A549 (cell line): ENCODE data around the gene TPPP2. TPM values are rescaled to one million over a fixed set of nuclear protein-coding genes. Genes with fewer than 3 reads are reported as not detected.

Source experiments
- ATAC-seq, 2 experiments: fragments of 200-7000 bp in 1 of 2; fragments of >200 bp in 1 of 2; cut with Nextera tagmentation in 1 of 2; cut with Tn5 transposase in 1 of 2; 3 replicates each; pipeline versions ENCODE4 v1.8.0 to v1.9.1; 2018 to 2020; ENCODE audit warnings: mild to moderate bottlenecking in 1 of 2, moderate library complexity in 1 of 2
- CTCF ChIA-PET: fragments of 300-600 bp; sonication (Branson Sonifier 250); formaldehyde crosslinking; extraction: SDS; loops from one replicate; lab custom pipeline; 2021; ENCODE audit warnings: antibody characterized with exemption, inconsistent platforms; lab: Yijun Ruan, JAX
- POLR2A ChIA-PET: fragments of 350-600 bp; formaldehyde crosslinking; extraction: SDS; loops from one replicate; lab custom pipeline; 2021; ENCODE audit warnings: antibody characterized with exemption, inconsistent platforms; lab: Yijun Ruan, JAX
- DNase-seq, 2 experiments: peaks; one replicate each; pipeline versions ENCODE4 v3.0.0 to v3.0.0-alpha.2; 2011 to 2016; ENCODE audit warnings: low read depth in 1 of 2, low spot score in 1 of 2
- FAIRE-seq: peaks from 2 replicates; lab custom pipeline; 2011; peaks lifted over from hg19 to GRCh38; lab: Jason Lieb, UNC
- H3K27ac ChIP-seq, 2 experiments: fragments of >200 bp; sonication (Bioruptor Twin); formaldehyde crosslinking; 3 replicates each; pipeline ENCODE4 v1.5.1; 2016 to 2017
- H3K4me1 ChIP-seq: fragments of >200 bp; sonication (Bioruptor Twin); formaldehyde crosslinking; 3 replicates; pipeline ENCODE4 v1.6.1; 2016
- H3K4me2 ChIP-seq: fragments of >200 bp; sonication (Bioruptor Twin); formaldehyde crosslinking; 3 replicates; pipeline ENCODE4 v1.6.1; 2016
- H3K4me3 ChIP-seq: fragments of >200 bp; sonication (Bioruptor Twin); formaldehyde crosslinking; 3 replicates; pipeline ENCODE4 v1.5.1; 2016
- H3K9me3 ChIP-seq: fragments of >200 bp; sonication (Bioruptor Twin); formaldehyde crosslinking; 3 replicates; pipeline ENCODE4 v1.6.1; 2016
- BCL3 ChIP-seq: fragments of >200 bp; sonication (Bioruptor Twin); formaldehyde crosslinking; IDR thresholded peaks from 3 replicates; pipeline ENCODE4 v1.6.1; 2016
- BHLHE40 ChIP-seq: IDR thresholded peaks from 2 replicates; pipeline ENCODE4 v1.6.1; 2012; ENCODE audit warnings: low read depth, low read length, inconsistent platforms
- CBX2 ChIP-seq: fragments of 200-600 bp; sonication (generic); IDR thresholded peaks from 2 replicates; pipeline ENCODE4 v1.6.1; 2016; ENCODE audit warnings: low read depth, mild to moderate bottlenecking, borderline replicate concordance
- CHD2 ChIP-seq: fragments of 150-350 bp; IDR thresholded peaks from 2 replicates; pipeline ENCODE4 v1.6.1; 2014; ENCODE audit warnings: low read length; ENCODE audit not compliant: partially characterized antibody
- CHD4 ChIP-seq: fragments of 200-600 bp; sonication (generic); IDR thresholded peaks from 2 replicates; pipeline ENCODE4 v1.6.1; 2016; ENCODE audit warnings: antibody characterized with exemption, mild to moderate bottlenecking, borderline replicate concordance
- CTCF ChIP-seq: fragments of >200 bp; sonication (Bioruptor Twin); formaldehyde crosslinking; IDR thresholded peaks from 3 replicates; pipeline ENCODE4 v1.5.1; 2016
- ELK1 ChIP-seq: fragments of 150-350 bp; IDR thresholded peaks from 2 replicates; pipeline ENCODE4 v1.6.1; 2014; ENCODE audit warnings: low read depth, mild to moderate bottlenecking, low read length
- EP300 ChIP-seq, 2 experiments: fragments of >200 bp; sonication (Bioruptor Twin); formaldehyde crosslinking; IDR thresholded peaks; 2 replicates in 1 of 2; 3 replicates in 1 of 2; pipeline ENCODE4 v1.6.1; 2016 to 2017
- FOXS1 ChIP-seq: fragments of 250-450 bp; sonication (Bioruptor Pico); IDR thresholded peaks from 2 replicates; pipeline ENCODE4 v1.5.0; 2020; ENCODE audit warnings: mild to moderate bottlenecking, moderate library complexity
- HDAC2 ChIP-seq: fragments of 200-600 bp; sonication (generic); IDR thresholded peaks from 2 replicates; pipeline ENCODE4 v1.6.1; 2016
- HMGXB4 ChIP-seq: fragments of 250-450 bp; sonication (Bioruptor Pico); IDR thresholded peaks from 2 replicates; pipeline ENCODE4 v1.5.0; 2021; ENCODE audit warnings: mild to moderate bottlenecking, moderate library complexity, borderline replicate concordance
- HOXA7 ChIP-seq: fragments of 250-450 bp; sonication (Bioruptor Pico); IDR thresholded peaks from 2 replicates; pipeline ENCODE4 v1.5.0; 2020; ENCODE audit warnings: mild to moderate bottlenecking, moderate library complexity
- HOXB13 ChIP-seq: fragments of 250-450 bp; sonication (Bioruptor Pico); IDR thresholded peaks from 2 replicates; pipeline ENCODE4 v1.5.0; 2020; ENCODE audit warnings: low read depth, mild to moderate bottlenecking, moderate library complexity
- HOXB5 ChIP-seq: fragments of 250-450 bp; sonication (Bioruptor Pico); IDR thresholded peaks from 2 replicates; pipeline ENCODE4 v1.5.0; 2020; ENCODE audit warnings: mild to moderate bottlenecking, moderate library complexity
- JUN ChIP-seq, 2 experiments: fragments of >200 bp; sonication (Bioruptor Twin); formaldehyde crosslinking; IDR thresholded peaks; 2 replicates in 1 of 2; 3 replicates in 1 of 2; pipeline ENCODE4 v1.6.1; 2016 to 2017
- JUNB ChIP-seq: fragments of >200 bp; sonication (Bioruptor Twin); formaldehyde crosslinking; IDR thresholded peaks from 2 replicates; pipeline ENCODE4 v1.6.1; 2016
- KDM1A ChIP-seq: fragments of 200-600 bp; sonication (generic); IDR thresholded peaks from 2 replicates; pipeline ENCODE4 v1.6.1; 2016; ENCODE audit warnings: low read depth, mild to moderate bottlenecking
- MAZ ChIP-seq: fragments of 150-350 bp; IDR thresholded peaks from 2 replicates; pipeline ENCODE4 v1.6.1; 2014; ENCODE audit warnings: antibody characterized with exemption, low read depth, low read length, borderline replicate concordance
- NR3C1 ChIP-seq: fragments of >200 bp; sonication (Bioruptor Twin); formaldehyde crosslinking; IDR thresholded peaks from 3 replicates; pipeline ENCODE4 v1.6.1; 2017
- POLR2AphosphoS2 ChIP-seq: conservative IDR thresholded peaks from 2 replicates; pipeline ENCODE4 v1.6.1; 2012; ENCODE audit warnings: low read length, improper control_type of control experiment, inconsistent platforms
- RARB ChIP-seq: fragments of 250-450 bp; sonication (Bioruptor Pico); IDR thresholded peaks from 2 replicates; pipeline ENCODE4 v1.8.0; 2021; ENCODE audit warnings: mild to moderate bottlenecking, moderate library complexity
- RFX5 ChIP-seq: fragments of 450-650 bp; IDR thresholded peaks from 2 replicates; pipeline ENCODE4 v1.7.1; 2014; ENCODE audit warnings: antibody characterized with exemption, mild to moderate bottlenecking, moderate library complexity
- TFCP2L1 ChIP-seq: fragments of 250-450 bp; sonication (Bioruptor Pico); IDR thresholded peaks from 2 replicates; pipeline ENCODE4 v1.5.0; 2021; ENCODE audit warnings: mild to moderate bottlenecking
- ZFP36 ChIP-seq: fragments of 450-650 bp; IDR thresholded peaks from 2 replicates; pipeline ENCODE4 v1.6.1; 2014; ENCODE audit warnings: borderline replicate concordance; ENCODE audit not compliant: partially characterized antibody
- WGBS: methylation state at CpG from one replicate; pipeline ENCODE4 v1.1.6; 2017; ENCODE audit errors: missing lambda C conversion rate; 5-methylcytosine and 5-hydroxymethylcytosine counted together
- polyA minus RNA-seq: library from RNA; depleted of rRNA, polyadenylated mRNA; stranded (reverse); fragments of >200 nt; gene quantifications from 2 replicates; pipeline ENCODE4 v1.2.3, GENCODE V29; 2011; rRNA and poly(A)+ RNA removed
- polyA plus RNA-seq, 4 experiments: library from polyadenylated mRNA; depleted of rRNA in 3 of 4; stranded (reverse); fragments of >200 nt; fragmentation: RNase III in 1 of 4; extraction: RNeasy Plus Mini Kit Qiagen cat#74134 plus additional on column Dnase treatment in 1 of 4; gene quantifications; 2 replicates in 3 of 4; 3 replicates in 1 of 4; pipeline ENCODE4 v1.2.3, GENCODE V29; 2011 to 2017

TPPP2 gene
- polyA plus RNA-seq (2011; rRNA removed) (not detected in 2 replicates), polyA plus RNA-seq (2017; fragmentation: RNase III; extraction: RNeasy Plus Mini Kit Qiagen cat#74134 plus additional on column Dnase treatment) (not detected in 3 replicates), polyA minus RNA-seq (not detected in 2 replicates)
- polyA plus RNA-seq (2012; cell fraction: cytosol; rRNA removed), result not detected in 2 replicates
- not detected in 2 replicates for polyA plus RNA-seq (2012; cell fraction: nucleus; rRNA removed)

- no peak for DNase-seq
- CTCF ChIA-PET, result interaction anchor here (0.7 to 12.5 kb wide), 5 partner anchors 10 to 332 kb away, joined by 3 to 210 read pairs (median 3); no protein-coding TSS in a partner anchor
- no peak for ATAC-seq
- H3K4me2 ChIP-seq, result no peak within 1 kb of the TSS
- H3K4me3 ChIP-seq, result no peak within 1 kb of the TSS
- H3K4me1 ChIP-seq, result 0 out of 3 replicates have a peak, but pooled peaks cover 3% of the 10 kb centered on the region
- no peak for TF ChIP-seq HOXA7 (CRISPR knock-in tag)
- TF ChIP-seq CHD2, result no peak
- TF ChIP-seq CBX2, result no peak
- TF ChIP-seq HDAC2, result no peak
- no peak for TF ChIP-seq RARB (CRISPR knock-in tag)
- no peak for TF ChIP-seq ELK1
- TF ChIP-seq KDM1A, result no peak
- TF ChIP-seq, all 56 proteins: peak for 0
- H3K27ac ChIP-seq, result no peak within 1 kb of the TSS
- 81% methylated on average over 5 of the region's 5 CpGs for WGBS
- FAIRE-seq, result no peak
- POLR2A ChIA-PET, result no interaction called here
- no peaks in the 10 kb centered on the region for H3K9me3 ChIP-seq
These were observed at the start of gene TPPP2 for GRCh38 chr14:21029917-21030316. TPPP2 (plus strand) TSS chr14:21030217; CDS start chr14:21030582, 365 bp downstream.

GRCh38 chr14:20980906-20981305 is 49.1 kb upstream of the TPPP2 start:
- TF ChIP-seq RARB (CRISPR knock-in tag) (no peak), JUN (IDR thresholded peaks at IDR 0.05) (no peak), TFCP2L1 (CRISPR knock-in tag) (no peak), HOXB5 (CRISPR knock-in tag) (no peak), EP300 (IDR thresholded peaks at IDR 0.05) (no peak), BCL3 (no peak), NR3C1 (no peak), FOXS1 (CRISPR knock-in tag) (no peak), CHD4 (no peak), CBX2 (no peak), BHLHE40 (no peak), HMGXB4 (CRISPR knock-in tag) (no peak), MAZ (no peak), ZFP36 (no peak), POLR2AphosphoS2 (no peak), JUNB (no peak), CTCF (no peak), RFX5 (no peak), HOXB13 (CRISPR knock-in tag) (no peak)
- DNase-seq, result no peak
- H3K27ac ChIP-seq, result no peak overlapping the region
- no peak overlapping the region for H3K4me2 ChIP-seq
- peaks cover 9% of the 10 kb centered on the region; the same call in 1 of the 3 replicates for H3K4me1 ChIP-seq
- WGBS, result 72% methylated on average over 1 of the region's 1 CpG
- H3K4me3 ChIP-seq, result no peak overlapping the region
- ChIA-PET POLR2A (interaction anchor here (1.4 kb wide), 1 partner anchor 10 kb away, joined by 7 read pairs; no protein-coding TSS in a partner anchor), CTCF (interaction anchor here (0.6 to 17.7 kb wide), 5 partner anchors 9 to 576 kb away, joined by 3 to 186 read pairs (median 3); no protein-coding TSS in a partner anchor)
- no peak for ATAC-seq
- no peaks in the 10 kb centered on the region for H3K9me3 ChIP-seq
- no peak for FAIRE-seq
